HFFc6 (cell line): ENCODE results near the gene LMF1. TPM values are rescaled to one million over a fixed set of nuclear protein-coding genes. Genes with fewer than 3 reads are reported as not detected.

ENCODE experiments used
- DNase-seq: peaks from one replicate; pipeline ENCODE4 v3.0.0-alpha.2; 2018
- H3K27ac Mint-ChIP-seq: 2 replicates; pipeline ENCODE4 v1.8.0; 2020; ENCODE audit warnings: mild to moderate bottlenecking, mixed read lengths
- H3K27me3 Mint-ChIP-seq: 2 replicates; pipeline ENCODE4 v1.8.0; 2021; ENCODE audit warnings: mild to moderate bottlenecking, moderate library complexity, mixed read lengths; ENCODE audit not compliant: insufficient read depth
- H3K36me3 Mint-ChIP-seq: 2 replicates; pipeline ENCODE4 v1.8.0; 2021; ENCODE audit warnings: low read depth, mixed read lengths
- H3K4me1 Mint-ChIP-seq: 2 replicates; pipeline ENCODE4 v1.8.0; 2020; ENCODE audit warnings: low read depth, mixed read lengths
- H3K4me3 Mint-ChIP-seq: 2 replicates; pipeline ENCODE4 v1.8.0; 2020; ENCODE audit warnings: mild to moderate bottlenecking, moderate library complexity, mixed read lengths
- H3K9me3 Mint-ChIP-seq: 2 replicates; pipeline ENCODE4 v1.8.0; 2020; ENCODE audit warnings: mild to moderate bottlenecking, mixed read lengths
- CTCF ChIP-seq: fragments of 200-600 bp; sonication (generic); IDR thresholded peaks from 2 replicates; pipeline ENCODE4 v1.5.0; 2021; ENCODE audit warnings: antibody characterized with exemption, mild to moderate bottlenecking
- total RNA-seq, 6 experiments: library from RNA; stranded (reverse); fragmentation: NEBNext Ultra II Directional; extraction: Animal tissue kit (Norgen Biotek cat#: 25700); gene quantifications; 2 replicates in 1 of 6; 3 replicates in 5 of 6; pipeline ENCODE4 v1.2.3, GENCODE V29; 2021

The LMF1 gene
- total RNA-seq, 6 experiments from 2014 or later, result 10.9 to 19.3 (median 14.2) TPM

DNA sequence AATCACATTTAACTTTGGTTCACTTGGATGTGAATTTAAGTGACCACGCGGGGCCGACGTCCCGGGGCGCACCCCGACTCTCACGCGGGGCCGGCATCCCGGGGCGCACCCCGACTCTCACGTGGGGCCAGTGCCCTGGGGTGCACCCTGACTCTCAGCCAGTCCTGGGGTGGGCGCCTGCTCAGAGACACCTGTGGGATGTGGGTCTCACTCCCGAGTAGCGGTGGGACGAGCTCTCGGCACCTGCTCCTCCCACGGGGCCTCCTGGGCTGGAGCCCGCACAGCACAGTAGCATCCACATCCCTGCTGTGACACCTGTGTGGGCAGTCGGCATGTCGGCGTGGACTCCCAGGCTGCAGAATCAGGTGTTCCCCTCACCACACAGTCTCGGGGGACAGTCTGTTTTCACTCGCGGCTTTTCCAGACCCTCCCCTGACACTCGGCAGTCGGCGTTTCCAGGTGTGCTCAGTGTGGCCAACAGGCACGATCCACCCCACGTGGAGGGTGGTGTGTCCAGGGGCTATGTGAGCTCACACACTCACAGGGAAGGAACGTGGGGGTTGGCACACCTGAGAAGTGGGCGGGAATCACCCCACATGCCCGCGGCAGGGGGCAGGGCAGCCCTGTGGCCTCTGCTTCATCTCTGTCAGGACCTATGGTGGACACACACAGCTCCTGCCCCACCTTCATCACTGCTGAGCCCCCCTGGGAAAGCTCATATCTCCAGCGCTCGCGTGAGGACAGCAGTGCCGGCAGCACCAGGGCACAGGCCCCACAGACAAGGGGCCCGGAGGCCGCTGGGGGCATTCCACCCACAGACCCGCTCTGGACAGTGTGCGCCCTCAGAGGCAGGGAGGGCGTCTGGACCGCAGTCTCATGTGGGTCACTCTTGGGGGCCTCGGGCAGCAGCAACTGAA lies 51.8 kb downstream of the LMF1 start:
- Mint-ChIP-seq H3K4me1 (peaks cover 18% of the 10 kb centered on the region), H3K4me3 (no peak overlapping the region), H3K36me3 (peaks cover 27% of the 10 kb centered on the region), H3K27ac (no peak overlapping the region), H3K9me3 (peaks cover 17% of the 10 kb centered on the region), H3K27me3 (no peaks in the 10 kb centered on the region)
- TF ChIP-seq CTCF, result no peak
- DNase-seq, result no peak

DNA sequence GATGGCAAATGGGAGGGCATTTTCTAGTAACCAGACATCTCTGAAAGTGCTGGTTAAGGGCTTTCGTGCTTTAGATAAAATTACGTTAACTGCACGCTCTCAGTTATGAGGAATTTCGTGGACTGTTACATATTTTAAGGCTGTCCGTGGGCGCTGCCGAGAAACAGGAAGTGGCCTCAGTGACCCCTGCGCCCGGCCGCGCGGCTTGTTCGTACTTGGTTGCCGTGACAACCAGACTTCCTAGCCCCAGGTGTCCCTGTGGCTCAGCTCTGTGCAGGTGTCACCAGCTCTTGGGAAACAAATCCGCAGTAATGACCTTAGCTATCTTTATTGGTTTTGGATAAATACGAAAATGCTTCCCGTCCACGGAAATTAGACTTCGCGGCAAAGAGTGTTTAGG lies 52.7 kb downstream of the LMF1 start:
- no peak overlapping the region for H3K27ac Mint-ChIP-seq
- no peak for DNase-seq
- H3K36me3 Mint-ChIP-seq, result peaks cover 18% of the 10 kb centered on the region
- peaks cover 18% of the 10 kb centered on the region for H3K4me1 Mint-ChIP-seq
- H3K27me3 Mint-ChIP-seq, result no peaks in the 10 kb centered on the region
- TF ChIP-seq CTCF, result no peak
- no peak overlapping the region for H3K4me3 Mint-ChIP-seq
- peaks cover 17% of the 10 kb centered on the region for H3K9me3 Mint-ChIP-seq

- no peak for DNase-seq
- Mint-ChIP-seq H3K4me1 (peaks cover 18% of the 10 kb centered on the region), H3K4me3 (no peak overlapping the region), H3K9me3 (peaks cover 17% of the 10 kb centered on the region), H3K27me3 (no peaks in the 10 kb centered on the region), H3K27ac (no peak overlapping the region), H3K36me3 (peaks cover 18% of the 10 kb centered on the region)
- no peak for TF ChIP-seq CTCF
These were observed 53.2 kb downstream of the LMF1 start for GRCh38 chr16:917591-918061.

DNA sequence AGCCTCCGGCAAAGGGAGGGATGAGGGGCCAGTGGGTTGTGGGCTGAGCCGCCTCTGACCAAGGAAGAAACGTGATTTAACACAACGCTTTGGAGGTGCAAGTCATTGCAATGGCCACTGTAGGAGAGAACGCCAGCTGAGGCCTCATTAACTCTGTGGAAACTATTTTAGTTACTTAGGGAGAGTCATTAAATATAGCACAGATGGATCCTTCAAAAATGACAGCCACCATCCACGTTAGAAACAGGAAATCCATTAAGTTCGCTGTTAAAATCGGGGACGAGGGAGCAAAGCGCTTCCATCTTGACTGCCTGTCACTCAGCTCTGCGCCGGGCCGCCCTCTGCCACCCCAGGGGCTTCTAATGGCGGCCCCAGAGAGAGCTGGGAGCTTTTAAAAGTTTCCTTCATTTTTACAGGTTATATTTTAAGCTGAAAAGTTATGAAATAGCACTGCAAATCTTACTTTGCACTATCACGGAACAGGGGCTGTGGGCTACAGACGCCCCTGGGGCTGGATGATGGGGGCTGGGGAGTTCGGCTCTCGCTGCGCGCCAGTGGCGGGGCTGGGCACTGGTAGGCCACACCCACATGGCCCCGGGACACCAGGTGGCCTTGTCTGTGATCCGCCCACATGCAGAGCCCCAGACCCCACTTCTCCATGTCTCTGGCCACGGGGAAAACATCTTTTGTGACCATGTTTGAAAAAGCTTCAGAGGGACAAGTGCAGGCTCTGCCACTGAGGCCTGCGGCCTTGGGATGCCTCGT lies 54.6 kb downstream of the LMF1 start:
- Mint-ChIP-seq H3K9me3 (peaks cover 10% of the 10 kb centered on the region), H3K27me3 (no peaks in the 10 kb centered on the region), H3K36me3 (peaks cover 10% of the 10 kb centered on the region; the same call in 1 of the 2 replicates), H3K4me3 (no peak overlapping the region), H3K4me1 (peaks cover 15% of the 10 kb centered on the region), H3K27ac (no peak overlapping the region)
- DNase-seq, result no peak
- TF ChIP-seq CTCF, result no peak

GRCh38 chr16:915546-915945 lies 55.2 kb downstream of the LMF1 start:
- H3K27me3 Mint-ChIP-seq, result no peaks in the 10 kb centered on the region
- H3K27ac Mint-ChIP-seq, result no peak overlapping the region
- H3K4me3 Mint-ChIP-seq, result no peak overlapping the region
- DNase-seq, result no peak
- peaks cover 10% of the 10 kb centered on the region; the same call in 1 of the 2 replicates for H3K36me3 Mint-ChIP-seq
- H3K4me1 Mint-ChIP-seq, result peaks cover 8% of the 10 kb centered on the region
- no peak for TF ChIP-seq CTCF
- peaks cover 14% of the 10 kb centered on the region for H3K9me3 Mint-ChIP-seq
